ENCODE data around the gene JAK3. TPM values are rescaled to one million over a fixed set of nuclear protein-coding genes. Genes with fewer than 3 reads are reported as not detected.
A peak's percentile ranks its signal among the peaks of the same experiment; 100 is the strongest.

JAK3 gene
- total and polyA plus RNA-seq, 2 of the 13 experiments (the other 11 are each of a cell fraction or from before 2014, with no cell fraction given), result 3.4 to 18.6 TPM

DNA sequence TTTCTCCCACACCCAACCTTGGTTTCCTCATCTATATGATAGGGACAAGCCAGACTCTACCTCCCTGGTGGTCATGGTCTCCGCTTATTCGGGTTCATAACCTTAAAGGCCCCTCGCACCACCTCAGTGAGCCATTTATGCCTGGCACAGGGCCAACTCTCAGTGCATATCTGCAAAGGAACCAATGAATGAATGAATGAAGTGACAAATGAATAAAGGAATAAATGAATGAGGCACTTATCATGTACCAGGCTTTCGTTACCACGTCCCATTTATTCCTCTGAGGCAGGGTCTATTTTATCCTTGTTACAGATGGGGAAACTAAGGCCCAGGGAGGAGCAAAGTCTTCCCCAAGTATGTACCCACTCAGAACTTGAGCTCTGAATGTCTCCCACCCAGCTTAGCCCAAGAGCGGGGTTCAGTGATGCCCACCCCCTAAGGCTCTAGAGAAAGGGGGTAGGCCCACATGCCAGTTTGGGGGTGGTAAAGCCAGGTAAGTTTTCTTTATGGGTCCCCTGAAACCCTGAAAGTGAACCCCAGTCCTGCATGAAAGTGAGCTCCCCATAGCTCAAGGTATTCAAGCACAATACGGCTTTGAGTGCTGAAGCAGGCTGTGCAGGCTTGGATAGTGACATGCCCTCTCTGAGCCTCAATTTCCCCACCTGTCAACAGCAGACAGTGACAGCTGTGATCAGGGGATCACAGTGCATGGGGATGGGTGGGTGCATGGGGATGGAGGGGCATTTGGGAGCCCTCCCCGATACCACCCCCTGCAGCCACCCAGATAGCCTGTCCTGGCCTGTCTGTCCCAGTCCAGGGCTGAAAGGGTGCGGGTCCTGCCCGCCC is 23.5 kb upstream of the JAK3 start (continued):
- TF ChIP-seq CAMTA2 (CRISPR knock-in tag; IDR thresholded peaks at IDR 0.05; ENCODE audit: borderline replicate concordance), result no peak
- 0 out of 2 replicates have a peak, but pooled peaks have one; percentile 45 for TF ChIP-seq EZH2 (conservative IDR thresholded peaks at IDR 0.05; ENCODE audit: low read depth, low read length)
- no peak for TF ChIP-seq ZNF292 (CRISPR knock-in tag; IDR thresholded peaks at IDR 0.05; ENCODE audit: borderline replicate concordance, low read depth)
- TF ChIP-seq MBNL3 (CRISPR knock-in tag; conservative IDR thresholded peaks at IDR 0.05), result no peak
- TF ChIP-seq ZNF652 (CRISPR knock-in tag; IDR thresholded peaks at IDR 0.05; ENCODE audit: borderline replicate concordance, low read depth), result 0 out of 2 replicates have a peak, but pooled peaks have one; percentile 38
- no peak for TF ChIP-seq HNF4G (IDR thresholded peaks at IDR 0.05; ENCODE audit: borderline replicate concordance, low read depth, low read length)
- TF ChIP-seq HNF4G (CRISPR knock-in tag; IDR thresholded peaks at IDR 0.05; ENCODE audit: borderline replicate concordance, low read depth), result no peak
- 0 out of 2 replicates have a peak, but pooled peaks have one; percentile 28 for TF ChIP-seq ZNF24 (IDR thresholded peaks at IDR 0.05)
- TF ChIP-seq, protein P1, sequence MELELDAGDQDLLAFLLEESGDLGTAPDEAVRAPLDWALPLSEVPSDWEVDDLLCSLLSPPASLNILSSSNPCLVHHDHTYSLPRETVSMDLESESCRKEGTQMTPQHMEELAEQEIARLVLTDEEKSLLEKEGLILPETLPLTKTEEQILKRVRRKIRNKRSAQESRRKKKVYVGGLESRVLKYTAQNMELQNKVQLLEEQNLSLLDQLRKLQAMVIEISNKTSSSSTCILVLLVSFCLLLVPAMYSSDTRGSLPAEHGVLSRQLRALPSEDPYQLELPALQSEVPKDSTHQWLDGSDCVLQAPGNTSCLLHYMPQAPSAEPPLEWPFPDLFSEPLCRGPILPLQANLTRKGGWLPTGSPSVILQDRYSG (CRISPR knock-in tag; IDR thresholded peaks at IDR 0.05), result no peak
- peak; percentile 54; the same call in 1 of the 2 replicates for TF ChIP-seq LCORL (IDR thresholded peaks at IDR 0.05)
- TF ChIP-seq LCORL (CRISPR knock-in tag; IDR thresholded peaks at IDR 0.05), result no peak
- TF ChIP-seq, protein P2, sequence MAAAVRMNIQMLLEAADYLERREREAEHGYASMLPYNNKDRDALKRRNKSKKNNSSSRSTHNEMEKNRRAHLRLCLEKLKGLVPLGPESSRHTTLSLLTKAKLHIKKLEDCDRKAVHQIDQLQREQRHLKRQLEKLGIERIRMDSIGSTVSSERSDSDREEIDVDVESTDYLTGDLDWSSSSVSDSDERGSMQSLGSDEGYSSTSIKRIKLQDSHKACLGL (CRISPR knock-in tag; IDR thresholded peaks at IDR 0.05), result no peak
- TF ChIP-seq, protein P3, sequence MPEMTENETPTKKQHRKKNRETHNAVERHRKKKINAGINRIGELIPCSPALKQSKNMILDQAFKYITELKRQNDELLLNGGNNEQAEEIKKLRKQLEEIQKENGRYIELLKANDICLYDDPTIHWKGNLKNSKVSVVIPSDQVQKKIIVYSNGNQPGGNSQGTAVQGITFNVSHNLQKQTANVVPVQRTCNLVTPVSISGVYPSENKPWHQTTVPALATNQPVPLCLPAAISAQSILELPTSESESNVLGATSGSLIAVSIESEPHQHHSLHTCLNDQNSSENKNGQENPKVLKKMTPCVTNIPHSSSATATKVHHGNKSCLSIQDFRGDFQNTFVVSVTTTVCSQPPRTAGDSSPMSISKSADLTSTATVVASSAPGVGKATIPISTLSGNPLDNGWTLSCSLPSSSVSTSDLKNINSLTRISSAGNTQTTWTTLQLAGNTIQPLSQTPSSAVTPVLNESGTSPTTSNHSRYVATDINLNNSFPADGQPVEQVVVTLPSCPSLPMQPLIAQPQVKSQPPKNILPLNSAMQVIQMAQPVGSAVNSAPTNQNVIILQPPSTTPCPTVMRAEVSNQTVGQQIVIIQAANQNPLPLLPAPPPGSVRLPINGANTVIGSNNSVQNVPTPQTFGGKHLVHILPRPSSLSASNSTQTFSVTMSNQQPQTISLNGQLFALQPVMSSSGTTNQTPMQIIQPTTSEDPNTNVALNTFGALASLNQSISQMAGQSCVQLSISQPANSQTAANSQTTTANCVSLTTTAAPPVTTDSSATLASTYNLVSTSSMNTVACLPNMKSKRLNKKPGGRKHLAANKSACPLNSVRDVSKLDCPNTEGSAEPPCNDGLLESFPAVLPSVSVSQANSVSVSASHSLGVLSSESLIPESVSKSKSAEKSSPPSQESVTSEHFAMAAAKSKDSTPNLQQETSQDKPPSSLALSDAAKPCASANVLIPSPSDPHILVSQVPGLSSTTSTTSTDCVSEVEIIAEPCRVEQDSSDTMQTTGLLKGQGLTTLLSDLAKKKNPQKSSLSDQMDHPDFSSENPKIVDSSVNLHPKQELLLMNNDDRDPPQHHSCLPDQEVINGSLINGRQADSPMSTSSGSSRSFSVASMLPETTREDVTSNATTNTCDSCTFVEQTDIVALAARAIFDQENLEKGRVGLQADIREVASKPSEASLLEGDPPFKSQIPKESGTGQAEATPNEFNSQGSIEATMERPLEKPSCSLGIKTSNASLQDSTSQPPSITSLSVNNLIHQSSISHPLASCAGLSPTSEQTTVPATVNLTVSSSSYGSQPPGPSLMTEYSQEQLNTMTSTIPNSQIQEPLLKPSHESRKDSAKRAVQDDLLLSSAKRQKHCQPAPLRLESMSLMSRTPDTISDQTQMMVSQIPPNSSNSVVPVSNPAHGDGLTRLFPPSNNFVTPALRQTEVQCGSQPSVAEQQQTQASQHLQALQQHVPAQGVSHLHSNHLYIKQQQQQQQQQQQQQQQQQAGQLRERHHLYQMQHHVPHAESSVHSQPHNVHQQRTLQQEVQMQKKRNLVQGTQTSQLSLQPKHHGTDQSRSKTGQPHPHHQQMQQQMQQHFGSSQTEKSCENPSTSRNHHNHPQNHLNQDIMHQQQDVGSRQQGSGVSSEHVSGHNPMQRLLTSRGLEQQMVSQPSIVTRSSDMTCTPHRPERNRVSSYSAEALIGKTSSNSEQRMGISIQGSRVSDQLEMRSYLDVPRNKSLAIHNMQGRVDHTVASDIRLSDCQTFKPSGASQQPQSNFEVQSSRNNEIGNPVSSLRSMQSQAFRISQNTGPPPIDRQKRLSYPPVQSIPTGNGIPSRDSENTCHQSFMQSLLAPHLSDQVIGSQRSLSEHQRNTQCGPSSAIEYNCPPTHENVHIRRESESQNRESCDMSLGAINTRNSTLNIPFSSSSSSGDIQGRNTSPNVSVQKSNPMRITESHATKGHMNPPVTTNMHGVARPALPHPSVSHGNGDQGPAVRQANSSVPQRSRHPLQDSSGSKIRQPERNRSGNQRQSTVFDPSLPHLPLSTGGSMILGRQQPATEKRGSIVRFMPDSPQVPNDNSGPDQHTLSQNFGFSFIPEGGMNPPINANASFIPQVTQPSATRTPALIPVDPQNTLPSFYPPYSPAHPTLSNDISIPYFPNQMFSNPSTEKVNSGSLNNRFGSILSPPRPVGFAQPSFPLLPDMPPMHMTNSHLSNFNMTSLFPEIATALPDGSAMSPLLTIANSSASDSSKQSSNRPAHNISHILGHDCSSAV (CRISPR knock-in tag; IDR thresholded peaks at IDR 0.05; ENCODE audit: borderline replicate concordance), result no peak
- no peak for TF ChIP-seq HES4 (CRISPR knock-in tag; IDR thresholded peaks at IDR 0.05; ENCODE audit: borderline replicate concordance)
- TF ChIP-seq, protein P4, sequence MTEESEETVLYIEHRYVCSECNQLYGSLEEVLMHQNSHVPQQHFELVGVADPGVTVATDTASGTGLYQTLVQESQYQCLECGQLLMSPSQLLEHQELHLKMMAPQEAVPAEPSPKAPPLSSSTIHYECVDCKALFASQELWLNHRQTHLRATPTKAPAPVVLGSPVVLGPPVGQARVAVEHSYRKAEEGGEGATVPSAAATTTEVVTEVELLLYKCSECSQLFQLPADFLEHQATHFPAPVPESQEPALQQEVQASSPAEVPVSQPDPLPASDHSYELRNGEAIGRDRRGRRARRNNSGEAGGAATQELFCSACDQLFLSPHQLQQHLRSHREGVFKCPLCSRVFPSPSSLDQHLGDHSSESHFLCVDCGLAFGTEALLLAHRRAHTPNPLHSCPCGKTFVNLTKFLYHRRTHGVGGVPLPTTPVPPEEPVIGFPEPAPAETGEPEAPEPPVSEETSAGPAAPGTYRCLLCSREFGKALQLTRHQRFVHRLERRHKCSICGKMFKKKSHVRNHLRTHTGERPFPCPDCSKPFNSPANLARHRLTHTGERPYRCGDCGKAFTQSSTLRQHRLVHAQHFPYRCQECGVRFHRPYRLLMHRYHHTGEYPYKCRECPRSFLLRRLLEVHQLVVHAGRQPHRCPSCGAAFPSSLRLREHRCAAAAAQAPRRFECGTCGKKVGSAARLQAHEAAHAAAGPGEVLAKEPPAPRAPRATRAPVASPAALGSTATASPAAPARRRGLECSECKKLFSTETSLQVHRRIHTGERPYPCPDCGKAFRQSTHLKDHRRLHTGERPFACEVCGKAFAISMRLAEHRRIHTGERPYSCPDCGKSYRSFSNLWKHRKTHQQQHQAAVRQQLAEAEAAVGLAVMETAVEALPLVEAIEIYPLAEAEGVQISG (CRISPR knock-in tag; IDR thresholded peaks at IDR 0.05), result no peak
- TF ChIP-seq ZMYM4 (CRISPR knock-in tag; IDR thresholded peaks at IDR 0.05), result no peak
- TF ChIP-seq ZNF354B (CRISPR knock-in tag; IDR thresholded peaks at IDR 0.05), result no peak
